AG09319 (cell line): ENCODE results near the gene FPR2.

ENCODE experiments used
- DNase-seq: peaks from one replicate; pipeline ENCODE4 v3.0.0-alpha.2; 2010; ENCODE audit warnings: low read depth; ENCODE audit errors: extremely low read depth
- CTCF ChIP-seq: IDR thresholded peaks from 2 replicates; pipeline ENCODE4 v1.5.1; 2011; ENCODE audit warnings: low read depth, mild to moderate bottlenecking, inconsistent platforms, low read length, moderate library complexity

The FPR2 gene, protein sequence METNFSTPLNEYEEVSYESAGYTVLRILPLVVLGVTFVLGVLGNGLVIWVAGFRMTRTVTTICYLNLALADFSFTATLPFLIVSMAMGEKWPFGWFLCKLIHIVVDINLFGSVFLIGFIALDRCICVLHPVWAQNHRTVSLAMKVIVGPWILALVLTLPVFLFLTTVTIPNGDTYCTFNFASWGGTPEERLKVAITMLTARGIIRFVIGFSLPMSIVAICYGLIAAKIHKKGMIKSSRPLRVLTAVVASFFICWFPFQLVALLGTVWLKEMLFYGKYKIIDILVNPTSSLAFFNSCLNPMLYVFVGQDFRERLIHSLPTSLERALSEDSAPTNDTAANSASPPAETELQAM

GRCh38 chr19:51760697-51761356 is at the start of gene FPR2:
TSS of gene FPR2 (plus strand) at chr19:51761180. CDS start at chr19:51768659, 7,479 bp downstream.
- no peak for TF ChIP-seq CTCF
- no peak for DNase-seq

DNA sequence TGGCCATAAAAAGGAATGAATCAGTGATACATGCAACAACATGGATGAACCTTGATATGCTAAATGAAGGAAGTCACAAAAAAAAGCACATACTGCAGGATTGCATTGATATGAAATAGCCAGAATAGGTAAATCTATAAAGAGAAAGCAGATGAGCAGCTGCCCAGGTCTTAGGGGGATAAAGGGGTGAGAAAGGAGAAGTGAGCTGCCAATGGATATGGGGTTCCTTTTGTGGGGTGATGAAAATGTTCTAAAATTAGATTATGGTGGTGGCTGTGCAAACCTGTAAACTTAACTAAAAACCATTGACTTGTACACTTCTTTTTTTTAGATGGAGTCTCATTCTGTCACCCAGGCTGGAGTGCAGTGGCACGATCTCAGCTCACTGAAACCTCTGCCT is 49.3 kb upstream of the FPR2 start:
- no peak for TF ChIP-seq CTCF

GRCh38 chr19:51712461-51713081 is 48.4 kb upstream of the FPR2 start:
- peak; percentile 29 for TF ChIP-seq CTCF
- DNase-seq: no peak

More for the DNA sequence above, 49.3 kb upstream of the FPR2 start:
- no peak for DNase-seq

GRCh38 chr19:51713319-51714285 is 47.4 kb upstream of the FPR2 start:
- no peak for TF ChIP-seq CTCF
- no peak for DNase-seq

DNA sequence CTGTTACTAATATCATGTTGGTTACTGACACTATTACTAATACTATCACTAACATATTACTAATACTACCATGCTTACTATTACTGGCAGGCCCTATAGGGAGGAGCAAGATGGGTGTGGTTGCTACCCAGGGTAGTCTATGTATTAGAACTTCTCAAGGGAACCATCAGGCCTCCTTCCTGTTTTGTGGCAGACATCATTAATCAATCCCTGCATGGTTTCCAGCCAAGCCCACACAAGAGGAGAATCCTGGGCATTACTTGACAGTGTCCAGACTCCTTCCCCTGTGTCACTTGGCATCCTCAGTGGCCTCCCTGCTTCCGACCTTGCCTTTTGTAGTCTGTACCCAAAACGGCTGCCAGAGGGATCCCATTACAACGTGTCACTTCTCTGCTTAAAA is 46.1 kb upstream of the FPR2 start:
- TF ChIP-seq CTCF: no peak
- DNase-seq: no peak

DNA sequence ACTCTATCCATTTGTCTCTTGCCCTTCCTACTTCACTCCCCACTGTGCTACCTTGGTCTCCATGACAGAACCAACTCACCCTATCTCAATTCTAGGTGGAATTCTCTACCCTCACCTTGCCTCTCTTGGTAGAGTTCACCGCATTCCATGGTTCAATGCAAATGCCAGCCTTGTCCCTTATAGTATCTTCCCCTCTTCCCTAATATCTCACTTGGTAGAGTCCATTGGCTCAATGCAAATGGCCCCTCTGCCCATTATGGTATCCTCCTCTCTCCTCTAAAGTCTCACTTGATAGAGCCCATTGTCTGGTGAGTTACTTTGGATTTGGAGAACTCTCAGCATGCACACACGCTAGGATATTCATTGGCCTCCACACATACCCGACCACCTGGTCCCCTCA is 45.1 kb upstream of the FPR2 start:
- TF ChIP-seq CTCF: no peak
- no peak for DNase-seq
